Measurements from ENCODE around the gene SUMO2. TPM values are rescaled to one million over a fixed set of nuclear protein-coding genes. Genes with fewer than 3 reads are reported as not detected.

Gene SUMO2
- total and polyA plus RNA-seq, 10 of the 15 experiments (the other 5 are each of a cell fraction or from before 2014, with no cell fraction given) = 163 to 803 (median 555) TPM

- peak; percentile 26 for TF ChIP-seq SKIL (IDR thresholded peaks at IDR 0.05; ENCODE audit: low read depth, poor library complexity, severe bottlenecking)
- no peak for TF ChIP-seq BCL11A (IDR thresholded peaks at IDR 0.05; ENCODE audit: low read depth, low read length)
- TF ChIP-seq SREBF2 (IDR thresholded peaks at IDR 0.05; ENCODE audit: low read length) = no peak
- TF ChIP-seq NFYB (IDR thresholded peaks at IDR 0.05; ENCODE audit: insufficient read depth, low read depth, low read length) = peak; percentile 91
- TF ChIP-seq ZSCAN29 (IDR thresholded peaks at IDR 0.05) = 0 out of 2 replicates have a peak, but pooled peaks have one; percentile 17
- TF ChIP-seq NKRF (conservative IDR thresholded peaks at IDR 0.05) = peak; percentile 55; the same call in 1 of the 2 replicates
- no peak for TF ChIP-seq USF1 (IDR thresholded peaks at IDR 0.05; ENCODE audit: borderline replicate concordance, extremely low read length, insufficient read depth, low read depth, low read length)
- TF ChIP-seq ZBTB40 (IDR thresholded peaks at IDR 0.05; ENCODE audit: borderline replicate concordance) = no peak
- peak; percentile 84 for TF ChIP-seq POLR2AphosphoS5 (IDR thresholded peaks at IDR 0.05; ENCODE audit: low read length)
- TF ChIP-seq KAT2A (conservative IDR thresholded peaks at IDR 0.05; ENCODE audit: control insufficient read depth, low read depth, low read length) = no peak
- TF ChIP-seq TARDBP (IDR thresholded peaks at IDR 0.05; ENCODE audit: borderline replicate concordance) = 0 out of 2 replicates have a peak, but pooled peaks have one; percentile 66
- TF ChIP-seq SP1 (IDR thresholded peaks at IDR 0.05; ENCODE audit: low read depth, low read length) = no peak
- TF ChIP-seq WRNIP1 (IDR thresholded peaks at IDR 0.05; ENCODE audit: borderline replicate concordance, low read depth, low read length) = no peak
- 0 out of 2 replicates have a peak, but pooled peaks have one; percentile 16 for TF ChIP-seq PML (IDR thresholded peaks at IDR 0.05; ENCODE audit: low read length)
- peak; percentile 3 for TF ChIP-seq SIX5 (IDR thresholded peaks at IDR 0.05; ENCODE audit: low read depth, low read length, severe bottlenecking)
- 0 out of 2 replicates have a peak, but pooled peaks have one; percentile 46 for TF ChIP-seq BCLAF1 (IDR thresholded peaks at IDR 0.05)
Observed at GRCh38 chr17:75182569-75183436, at the start of gene SUMO2 (continued).
